ENCODE measurements around the gene ITGA2.

DNA sequence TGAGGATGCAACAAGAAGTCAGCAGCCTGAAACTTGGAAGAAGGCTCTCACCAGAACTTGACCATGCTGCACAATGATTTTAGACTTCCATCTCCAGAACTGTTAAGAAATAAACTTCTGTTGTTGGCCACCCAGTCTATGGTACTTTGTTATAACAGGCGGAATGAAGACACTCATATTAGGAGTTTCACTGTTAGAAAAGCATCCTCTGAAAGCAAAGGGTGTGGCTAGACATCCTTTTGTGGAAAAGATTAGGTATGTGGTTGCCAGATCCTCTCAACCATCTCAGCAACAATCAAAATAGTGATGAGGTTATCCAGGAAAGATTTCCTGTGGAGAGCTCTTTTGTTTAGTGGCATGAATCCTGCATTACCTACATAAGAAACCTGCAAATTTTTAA, 20.7 kb downstream of the ITGA2 start:
- TF ChIP-seq ZNF8 (CRISPR knock-in tag; IDR thresholded peaks at IDR 0.05) (no peak), BACH2 (CRISPR knock-in tag; IDR thresholded peaks at IDR 0.05; ENCODE audit: borderline replicate concordance) (no peak), TOX (CRISPR knock-in tag; IDR thresholded peaks at IDR 0.05; ENCODE audit: borderline replicate concordance) (no peak), ESRRG (CRISPR knock-in tag; IDR thresholded peaks at IDR 0.05) (no peak), SNAI2 (CRISPR knock-in tag; IDR thresholded peaks at IDR 0.05) (no peak), ZC3H10 (CRISPR knock-in tag; IDR thresholded peaks at IDR 0.05) (no peak), ARNTL (CRISPR knock-in tag; IDR thresholded peaks at IDR 0.05; ENCODE audit: borderline replicate concordance, low read depth) (no peak), RARB (CRISPR knock-in tag; IDR thresholded peaks at IDR 0.05) (no peak), ZFP30 (CRISPR knock-in tag; IDR thresholded peaks at IDR 0.05) (no peak), CSDC2 (CRISPR knock-in tag; IDR thresholded peaks at IDR 0.05) (no peak), ZNF565 (CRISPR knock-in tag; conservative IDR thresholded peaks at IDR 0.05; ENCODE audit: low read depth) (no peak)
- TF ChIP-seq, protein P1, sequence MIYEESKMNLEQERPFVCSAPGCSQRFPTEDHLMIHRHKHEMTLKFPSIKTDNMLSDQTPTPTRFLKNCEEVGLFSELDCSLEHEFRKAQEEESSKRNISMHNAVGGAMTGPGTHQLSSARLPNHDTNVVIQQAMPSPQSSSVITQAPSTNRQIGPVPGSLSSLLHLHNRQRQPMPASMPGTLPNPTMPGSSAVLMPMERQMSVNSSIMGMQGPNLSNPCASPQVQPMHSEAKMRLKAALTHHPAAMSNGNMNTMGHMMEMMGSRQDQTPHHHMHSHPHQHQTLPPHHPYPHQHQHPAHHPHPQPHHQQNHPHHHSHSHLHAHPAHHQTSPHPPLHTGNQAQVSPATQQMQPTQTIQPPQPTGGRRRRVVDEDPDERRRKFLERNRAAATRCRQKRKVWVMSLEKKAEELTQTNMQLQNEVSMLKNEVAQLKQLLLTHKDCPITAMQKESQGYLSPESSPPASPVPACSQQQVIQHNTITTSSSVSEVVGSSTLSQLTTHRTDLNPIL (CRISPR knock-in tag; IDR thresholded peaks at IDR 0.05; ENCODE audit: low read depth) = no peak
- TF ChIP-seq, protein P2, sequence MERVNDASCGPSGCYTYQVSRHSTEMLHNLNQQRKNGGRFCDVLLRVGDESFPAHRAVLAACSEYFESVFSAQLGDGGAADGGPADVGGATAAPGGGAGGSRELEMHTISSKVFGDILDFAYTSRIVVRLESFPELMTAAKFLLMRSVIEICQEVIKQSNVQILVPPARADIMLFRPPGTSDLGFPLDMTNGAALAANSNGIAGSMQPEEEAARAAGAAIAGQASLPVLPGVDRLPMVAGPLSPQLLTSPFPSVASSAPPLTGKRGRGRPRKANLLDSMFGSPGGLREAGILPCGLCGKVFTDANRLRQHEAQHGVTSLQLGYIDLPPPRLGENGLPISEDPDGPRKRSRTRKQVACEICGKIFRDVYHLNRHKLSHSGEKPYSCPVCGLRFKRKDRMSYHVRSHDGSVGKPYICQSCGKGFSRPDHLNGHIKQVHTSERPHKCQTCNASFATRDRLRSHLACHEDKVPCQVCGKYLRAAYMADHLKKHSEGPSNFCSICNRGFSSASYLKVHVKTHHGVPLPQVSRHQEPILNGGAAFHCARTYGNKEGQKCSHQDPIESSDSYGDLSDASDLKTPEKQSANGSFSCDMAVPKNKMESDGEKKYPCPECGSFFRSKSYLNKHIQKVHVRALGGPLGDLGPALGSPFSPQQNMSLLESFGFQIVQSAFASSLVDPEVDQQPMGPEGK (CRISPR knock-in tag; IDR thresholded peaks at IDR 0.05; ENCODE audit: borderline replicate concordance) = no peak
- TF ChIP-seq, protein P3, sequence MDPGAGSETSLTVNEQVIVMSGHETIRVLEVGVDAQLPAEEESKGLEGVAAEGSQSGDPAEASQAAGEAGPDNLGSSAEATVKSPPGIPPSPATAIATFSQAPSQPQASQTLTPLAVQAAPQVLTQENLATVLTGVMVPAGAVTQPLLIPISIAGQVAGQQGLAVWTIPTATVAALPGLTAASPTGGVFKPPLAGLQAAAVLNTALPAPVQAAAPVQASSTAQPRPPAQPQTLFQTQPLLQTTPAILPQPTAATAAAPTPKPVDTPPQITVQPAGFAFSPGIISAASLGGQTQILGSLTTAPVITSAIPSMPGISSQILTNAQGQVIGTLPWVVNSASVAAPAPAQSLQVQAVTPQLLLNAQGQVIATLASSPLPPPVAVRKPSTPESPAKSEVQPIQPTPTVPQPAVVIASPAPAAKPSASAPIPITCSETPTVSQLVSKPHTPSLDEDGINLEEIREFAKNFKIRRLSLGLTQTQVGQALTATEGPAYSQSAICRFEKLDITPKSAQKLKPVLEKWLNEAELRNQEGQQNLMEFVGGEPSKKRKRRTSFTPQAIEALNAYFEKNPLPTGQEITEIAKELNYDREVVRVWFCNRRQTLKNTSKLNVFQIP (CRISPR knock-in tag; IDR thresholded peaks at IDR 0.05; ENCODE audit: borderline replicate concordance, low read depth) = no peak

All from SK-N-SH treated with all-trans-retinoic acid at 6 μM for 48 hours (cell line).